GM18505 (cell line): ENCODE results near the gene ZSWIM6.

Experiments
- ATAC-seq: cut with Tn5 transposase; IDR thresholded peaks from one replicate; pipeline ENCODE4 v1.9.1; 2021; ENCODE audit not compliant: unreplicated experiment
- POLR2A ChIP-seq: IDR thresholded peaks from 4 replicates; pipeline ENCODE4 v1.6.1; 2011; ENCODE audit warnings: borderline replicate concordance; ENCODE audit not compliant: insufficient read depth, insufficient read length; ENCODE audit errors: extremely low read depth

The ZSWIM6 gene

GRCh38 chr5:61587125-61587524, 255.1 kb downstream of the ZSWIM6 start:
- TF ChIP-seq POLR2A, result no peak
- no peak for ATAC-seq

GRCh38 chr5:61588216-61588615, 256.2 kb downstream of the ZSWIM6 start:
- no peak for ATAC-seq
- no peak for TF ChIP-seq POLR2A

- ATAC-seq, result no peak
- no peak for TF ChIP-seq POLR2A
Observed at GRCh38 chr5:61589946-61590345, 257.9 kb downstream of the ZSWIM6 start.

GRCh38 chr5:61590473-61590872, 258.4 kb downstream of the ZSWIM6 start:
- TF ChIP-seq POLR2A, result no peak
- no peak for ATAC-seq

GRCh38 chr5:61591859-61592258, 259.8 kb downstream of the ZSWIM6 start:
- no peak for TF ChIP-seq POLR2A
- no peak for ATAC-seq

- ATAC-seq, result no peak
- TF ChIP-seq POLR2A, result no peak
Observed at GRCh38 chr5:61595426-61595825, 263.4 kb downstream of the ZSWIM6 start.
